Uterus (tissue), 4 donors: ENCODE data around the gene DPF3. TPM values are rescaled to one million over a fixed set of nuclear protein-coding genes. Genes with fewer than 3 reads are reported as not detected.

Source experiments
- DNase-seq, 2 donors: peaks; one replicate each; pipeline ENCODE4 v3.0.0-alpha.2; 2019 to 2020
- H3K27ac ChIP-seq, 2 donors: fragments of 200-600 bp; sonication (generic); 1 replicate in 1 of 2; 2 replicates in 1 of 2; pipeline ENCODE4 v1.5.1; 2016 to 2018
- H3K27me3 ChIP-seq, 2 donors: fragments of 200-600 bp; sonication (generic); one replicate each; pipeline ENCODE4 v1.5.1; 2018 to 2019; ENCODE audit warnings: control low read depth in 1 of 2
- H3K36me3 ChIP-seq, 2 donors: fragments of 200-600 bp; sonication (generic); one replicate each; pipeline ENCODE4 v1.5.1; 2019; ENCODE audit warnings: control low read depth in 1 of 2
- H3K4me1 ChIP-seq, 2 donors: fragments of 200-600 bp; sonication (generic); one replicate each; pipeline ENCODE4 v1.5.1; 2018 to 2019; ENCODE audit warnings: control low read depth in 1 of 2
- H3K4me3 ChIP-seq, 2 donors: fragments of 200-600 bp; sonication (generic); 1 replicate in 1 of 2; 2 replicates in 1 of 2; pipeline ENCODE4 v1.5.1; 2018 to 2019; ENCODE audit warnings: mild to moderate bottlenecking in 1 of 2
- H3K9me3 ChIP-seq, 2 donors: fragments of 200-600 bp; sonication (generic); one replicate each; pipeline ENCODE4 v1.5.1; 2019; ENCODE audit warnings: control low read depth in 1 of 2
- POLR2A ChIP-seq, 2 donors: fragments of 450-650 bp; IDR thresholded peaks; one replicate each; pipeline ENCODE4 v1.6.1; 2016; ENCODE audit warnings: antibody characterized with exemption in 2 of 2, mild to moderate bottlenecking in 1 of 2, moderate library complexity in 1 of 2
- intact Hi-C: fragments of 100-400 bp; cut with DNase I; formaldehyde crosslinking; loops from one replicate; pipeline ENCODE4 v1.15.1; 2023; ENCODE audit warnings: low total_unique reads
- total RNA-seq, 4 donors: library from RNA; depleted of rRNA in 3 of 4; stranded (reverse); fragments of >200 nt in 3 of 4; gene quantifications; one replicate each; pipeline versions ENCODE4 v1.1.0 to v1.2.4, GENCODE V29; 2014 to 2023
- TF ChIP-seq, protein P1 (sequence below), 4 experiments: fragments of 200-600 bp in 2 of 4; fragments of 450-650 bp in 2 of 4; sonication (generic) in 2 of 4; IDR thresholded peaks; one replicate each; pipeline ENCODE4 v1.5.1; 2016 to 2019; ENCODE audit warnings: antibody characterized with exemption in 4 of 4, mild to moderate bottlenecking in 2 of 4, moderate library complexity in 1 of 4
- donor health status: DM: yes; HTN: yes; CAD: no.

The DPF3 gene
- total RNA-seq, 4 donors from 2014 or later: 1.6 to 2.8 TPM; not detected in 2

GRCh38 chr14:72776701-72777261, 117.1 kb downstream of the DPF3 start:
- Histone ChIP-seq H3K27ac (no peak overlapping the region), H3K4me3 (no peak overlapping the region)
- intact Hi-C loops: no loop called here

GRCh38 chr14:72775923-72776554, 117.9 kb downstream of the DPF3 start:
- intact Hi-C loops: no loop called here
- no peak for TF ChIP-seq POLR2A (IDR thresholded peaks at IDR 0.05)
- TF ChIP-seq, protein P1, sequence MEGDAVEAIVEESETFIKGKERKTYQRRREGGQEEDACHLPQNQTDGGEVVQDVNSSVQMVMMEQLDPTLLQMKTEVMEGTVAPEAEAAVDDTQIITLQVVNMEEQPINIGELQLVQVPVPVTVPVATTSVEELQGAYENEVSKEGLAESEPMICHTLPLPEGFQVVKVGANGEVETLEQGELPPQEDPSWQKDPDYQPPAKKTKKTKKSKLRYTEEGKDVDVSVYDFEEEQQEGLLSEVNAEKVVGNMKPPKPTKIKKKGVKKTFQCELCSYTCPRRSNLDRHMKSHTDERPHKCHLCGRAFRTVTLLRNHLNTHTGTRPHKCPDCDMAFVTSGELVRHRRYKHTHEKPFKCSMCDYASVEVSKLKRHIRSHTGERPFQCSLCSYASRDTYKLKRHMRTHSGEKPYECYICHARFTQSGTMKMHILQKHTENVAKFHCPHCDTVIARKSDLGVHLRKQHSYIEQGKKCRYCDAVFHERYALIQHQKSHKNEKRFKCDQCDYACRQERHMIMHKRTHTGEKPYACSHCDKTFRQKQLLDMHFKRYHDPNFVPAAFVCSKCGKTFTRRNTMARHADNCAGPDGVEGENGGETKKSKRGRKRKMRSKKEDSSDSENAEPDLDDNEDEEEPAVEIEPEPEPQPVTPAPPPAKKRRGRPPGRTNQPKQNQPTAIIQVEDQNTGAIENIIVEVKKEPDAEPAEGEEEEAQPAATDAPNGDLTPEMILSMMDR (IDR thresholded peaks at IDR 0.05): no peak
- Histone ChIP-seq H3K4me1 (no peaks in the 10 kb centered on the region), H3K27me3 (no peaks in the 10 kb centered on the region), H3K9me3 (no peaks in the 10 kb centered on the region), H3K27ac (no peak overlapping the region), H3K36me3 (no peaks in the 10 kb centered on the region), H3K4me3 (no peak overlapping the region)
- DNase-seq: no peak

More at GRCh38 chr14:72776701-72777261, 117.1 kb downstream of the DPF3 start:
- H3K36me3 ChIP-seq: no peaks in the 10 kb centered on the region
- H3K9me3 ChIP-seq: no peaks in the 10 kb centered on the region
- no peaks in the 10 kb centered on the region for H3K27me3 ChIP-seq
- TF ChIP-seq POLR2A (IDR thresholded peaks at IDR 0.05): no peak
- TF ChIP-seq, protein P1 (IDR thresholded peaks at IDR 0.05): no peak
- H3K4me1 ChIP-seq: no peaks in the 10 kb centered on the region
- no peak for DNase-seq

GRCh38 chr14:72774894-72775620, 118.8 kb downstream of the DPF3 start:
- no peaks in the 10 kb centered on the region for H3K4me1 ChIP-seq
- intact Hi-C loops: no loop called here
- no peaks in the 10 kb centered on the region for H3K9me3 ChIP-seq
- H3K4me3 ChIP-seq: no peak overlapping the region
- no peaks in the 10 kb centered on the region for H3K36me3 ChIP-seq
- H3K27me3 ChIP-seq: no peaks in the 10 kb centered on the region
- no peak overlapping the region for H3K27ac ChIP-seq
- no peak for TF ChIP-seq POLR2A (IDR thresholded peaks at IDR 0.05)
- TF ChIP-seq, protein P1 (IDR thresholded peaks at IDR 0.05): no peak
- DNase-seq: no peak

DNA sequence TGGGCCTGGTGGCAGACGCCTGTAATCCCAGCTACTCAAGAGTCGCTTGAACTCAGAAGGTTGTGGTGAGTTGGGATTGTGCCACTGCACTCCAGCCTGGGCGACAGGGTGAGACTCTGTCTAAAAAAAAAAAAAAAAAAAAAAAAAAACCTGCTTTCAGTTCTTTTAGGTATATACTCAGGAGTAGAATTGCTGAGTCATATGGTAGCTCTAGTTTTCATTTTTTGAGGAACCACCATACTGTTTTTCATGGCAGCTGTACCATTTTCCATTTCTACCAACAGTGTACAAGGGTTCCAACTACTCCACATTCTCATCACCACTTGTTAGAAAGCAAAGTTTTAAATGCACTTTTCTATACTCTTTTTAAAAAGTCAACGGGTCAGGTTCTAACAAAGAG, 119.8 kb downstream of the DPF3 start:
- no peak for TF ChIP-seq POLR2A (IDR thresholded peaks at IDR 0.05)
- TF ChIP-seq, protein P1 (IDR thresholded peaks at IDR 0.05): no peak
- Histone ChIP-seq H3K27me3 (no peaks in the 10 kb centered on the region), H3K4me1 (no peaks in the 10 kb centered on the region), H3K9me3 (no peaks in the 10 kb centered on the region), H3K27ac (no peak overlapping the region), H3K36me3 (no peaks in the 10 kb centered on the region), H3K4me3 (no peak overlapping the region)
- DNase-seq: no peak
- intact Hi-C loops: no loop called here

GRCh38 chr14:72771561-72771960, 122.3 kb downstream of the DPF3 start:
- no peaks in the 10 kb centered on the region for H3K36me3 ChIP-seq
- no peak overlapping the region for H3K27ac ChIP-seq
- H3K27me3 ChIP-seq: no peaks in the 10 kb centered on the region
- H3K4me1 ChIP-seq: no peaks in the 10 kb centered on the region
- H3K9me3 ChIP-seq: no peaks in the 10 kb centered on the region
- intact Hi-C loops: no loop called here
- H3K4me3 ChIP-seq: no peak overlapping the region
- no peak for DNase-seq
- TF ChIP-seq, protein P1 (IDR thresholded peaks at IDR 0.05): no peak
- no peak for TF ChIP-seq POLR2A (IDR thresholded peaks at IDR 0.05)
